ENCODE measurements around the gene MTSS2. TPM values are rescaled to one million over a fixed set of nuclear protein-coding genes. Genes with fewer than 3 reads are reported as not detected.

MTSS2 gene
- total and polyA plus RNA-seq, 2 experiments from 2014 or later: 1.6 to 19.6 TPM

- no peak overlapping the region for H3K4me3 Mint-ChIP-seq
- ATAC-seq: no peak
- H3K36me3 ChIP-seq (ENCODE audit: insufficient read depth): no peaks in the 10 kb centered on the region
- H2AFZ ChIP-seq: no peak overlapping the region
- H3F3A ChIP-seq (replicated peaks; ENCODE audit: low read depth): peaks cover 6% of the 10 kb centered on the region; the same call in 1 of the 2 replicates
- H3K4me1 ChIP-seq (ENCODE audit: insufficient read depth): peaks cover 36% of the 10 kb centered on the region
- H3K4me1 Mint-ChIP-seq: peaks cover 76% of the 10 kb centered on the region
- no peak overlapping the region for H3K4me3 ChIP-seq
- no peaks in the 10 kb centered on the region for H4K20me1 ChIP-seq (replicated peaks; ENCODE audit: insufficient read depth)
- H3K36me3 Mint-ChIP-seq (ENCODE audit: low read depth): no peaks in the 10 kb centered on the region
- no peaks in the 10 kb centered on the region; the same call in 2 of the 3 replicates for H3K9me3 Mint-ChIP-seq
- no peaks in the 10 kb centered on the region for H3K9me2 ChIP-seq (ENCODE audit: insufficient read depth)
- peak overlapping the region; percentile 67; the same call in 1 of the 2 replicates for H3K27ac Mint-ChIP-seq
- TF ChIP-seq ZNF462 (CRISPR knock-in tag; IDR thresholded peaks at IDR 0.05) (no peak), ZNF331 (CRISPR knock-in tag; IDR thresholded peaks at IDR 0.05; ENCODE audit: low read depth) (no peak), EZH2 (IDR thresholded peaks at IDR 0.05; ENCODE audit: low read depth, unreplicated experiment) (no peak), ZNF114 (CRISPR knock-in tag; IDR thresholded peaks at IDR 0.05) (no peak), POLR2AphosphoS5 (IDR thresholded peaks at IDR 0.05; ENCODE audit: low read depth) (no peak), STAT1 (IDR thresholded peaks at IDR 0.05; ENCODE audit: unreplicated experiment) (no peak)
- no peak for DNase-seq (ENCODE audit: low spot score)
- H3K4me2 ChIP-seq: no peak overlapping the region
- H3K27me3 ChIP-seq (ENCODE audit: insufficient read depth): no peaks in the 10 kb centered on the region
- peaks cover 15% of the 10 kb centered on the region for H3K27me3 Mint-ChIP-seq (ENCODE audit: insufficient read depth, low read depth, poor library complexity)
- no peak overlapping the region for H3K27ac ChIP-seq (ENCODE audit: low read depth)
- H3K79me2 ChIP-seq (replicated peaks; ENCODE audit: insufficient read depth): no peaks in the 10 kb centered on the region
Observed at GRCh38 chr16:70711211-70712031, 25.6 kb upstream of the MTSS2 start.

Data from GM23338 (cell line).